Small intestine (tissue), 7 donors: ENCODE results near the gene NDUFS6. TPM values are rescaled to one million over a fixed set of nuclear protein-coding genes. Genes with fewer than 3 reads are reported as not detected.
A peak's percentile ranks its signal among the peaks of the same experiment; 100 is the strongest.

Experiments
- DNase-seq, 2 donors: peaks; one replicate each; pipeline versions ENCODE4 v3.0.0 to v3.0.0-alpha.2; 2013
- FAIRE-seq: peaks from 2 replicates; lab custom pipeline; 2012; peaks lifted over from hg19 to GRCh38; lab: Jason Lieb, UNC
- H3K27ac ChIP-seq, 3 donors: one replicate each; pipeline ENCODE4 v1.5.1; 2013; ENCODE audit warnings: low read length in 2 of 3, mild to moderate bottlenecking in 2 of 3, control low read depth in 1 of 3, inconsistent platforms in 1 of 3, low read depth in 1 of 3, moderate library complexity in 1 of 3
- H3K27me3 ChIP-seq, 3 donors: one replicate each; pipeline ENCODE4 v1.6.1; 2013; ENCODE audit warnings: low read length in 3 of 3, inconsistent platforms in 1 of 3; ENCODE audit not compliant: control insufficient read depth in 3 of 3, insufficient read depth in 3 of 3
- H3K36me3 ChIP-seq, 3 donors: one replicate each; pipeline ENCODE4 v1.6.1; 2013; ENCODE audit warnings: low read length in 3 of 3, inconsistent platforms in 1 of 3, low read depth in 1 of 3, mild to moderate bottlenecking in 1 of 3, moderate library complexity in 1 of 3; ENCODE audit not compliant: control insufficient read depth in 3 of 3, insufficient read depth in 2 of 3
- H3K4me1 ChIP-seq, 3 donors: one replicate each; pipeline ENCODE4 v1.6.1; 2013; ENCODE audit warnings: low read length in 2 of 3, inconsistent platforms in 1 of 3, low read depth in 1 of 3, mild to moderate bottlenecking in 1 of 3, moderate library complexity in 1 of 3; ENCODE audit not compliant: control insufficient read depth in 3 of 3, insufficient read depth in 2 of 3
- H3K4me3 ChIP-seq, 3 donors: one replicate each; pipeline ENCODE4 v1.5.1; 2013; ENCODE audit warnings: low read length in 3 of 3, control low read depth in 1 of 3, inconsistent platforms in 1 of 3, low read depth in 1 of 3, mild to moderate bottlenecking in 1 of 3, moderate library complexity in 1 of 3
- H3K9me3 ChIP-seq, 2 donors: one replicate each; pipeline ENCODE4 v1.6.1; 2013; ENCODE audit warnings: low read depth in 1 of 2, low read length in 1 of 2; ENCODE audit not compliant: control insufficient read depth in 2 of 2, insufficient read depth in 1 of 2
- WGBS, 3 donors: extraction: QIAGEN DNeasy Blood & Tissue Kit; methylation state at CpG; one replicate each; pipeline ENCODE4 v1.1.7; 2013; 5-methylcytosine and 5-hydroxymethylcytosine counted together
- polyA plus RNA-seq, 4 donors: library from polyadenylated mRNA; stranded (reverse) in 3 of 4; unstranded in 1 of 4; fragments of 200-250 nt in 3 of 4; fragments of 120-200 nt in 1 of 4; gene quantifications; one replicate each; pipeline versions ENCODE4 v1.2.1 to v1.2.3, GENCODE V29; 2013
- donor health status: healthy with polysubstance abuse.
- donor health status: control.
- donor health status: control.
- donor health status: Bipolar disorder and iron deficiency.
- donor health status: healthy.

The NDUFS6 gene
- polyA plus RNA-seq, 4 donors = 48.3 to 151 (median 113) TPM

DNA sequence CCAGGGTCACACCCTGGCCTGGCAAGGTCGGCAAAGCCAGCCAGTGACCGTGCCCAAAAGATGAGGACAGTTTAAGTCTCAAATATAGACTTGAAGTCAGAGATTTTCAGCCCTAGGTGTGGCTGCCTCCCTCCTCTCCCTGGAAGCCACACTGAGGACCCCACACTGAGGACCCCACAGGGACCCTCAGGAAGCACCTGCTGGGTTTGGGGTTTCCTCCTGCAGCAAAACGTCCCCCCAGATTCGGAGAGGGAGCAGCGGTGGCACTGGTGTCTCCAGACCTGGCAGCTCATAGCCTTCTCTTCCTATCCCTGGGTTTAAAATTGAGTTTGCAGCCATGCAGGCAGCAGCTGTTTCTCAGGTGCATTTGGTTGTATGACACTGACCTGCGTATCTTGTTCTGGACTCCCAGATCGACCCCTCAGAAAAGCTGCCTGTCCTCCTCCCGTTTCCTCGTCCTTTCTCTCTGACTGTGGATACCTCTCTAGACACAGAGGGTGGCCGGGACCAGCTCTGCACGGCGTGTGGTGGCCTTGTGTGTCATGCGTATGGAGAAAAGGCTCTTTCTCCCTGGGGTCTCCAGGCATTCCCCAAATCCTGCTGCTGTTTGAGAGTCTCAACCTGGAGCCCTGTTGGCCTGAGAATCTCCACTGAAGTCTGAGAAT is 38.2 kb upstream of the NDUFS6 start:
- no peaks in the 10 kb centered on the region for H3K4me1 ChIP-seq
- H3K9me3 ChIP-seq = no peaks in the 10 kb centered on the region
- no peaks in the 10 kb centered on the region for H3K36me3 ChIP-seq
- WGBS, 3 donors = 68 to 79% (median 76%) methylated on average over 13 of the region's 13 CpGs
- H3K27me3 ChIP-seq = peaks cover 0 to 10% (median 6%) of the 10 kb centered on the region in 3 donors
- no peak overlapping the region for H3K4me3 ChIP-seq
- H3K27ac ChIP-seq = no peak overlapping the region
- FAIRE-seq (no peak), DNase-seq (no peak)

DNA sequence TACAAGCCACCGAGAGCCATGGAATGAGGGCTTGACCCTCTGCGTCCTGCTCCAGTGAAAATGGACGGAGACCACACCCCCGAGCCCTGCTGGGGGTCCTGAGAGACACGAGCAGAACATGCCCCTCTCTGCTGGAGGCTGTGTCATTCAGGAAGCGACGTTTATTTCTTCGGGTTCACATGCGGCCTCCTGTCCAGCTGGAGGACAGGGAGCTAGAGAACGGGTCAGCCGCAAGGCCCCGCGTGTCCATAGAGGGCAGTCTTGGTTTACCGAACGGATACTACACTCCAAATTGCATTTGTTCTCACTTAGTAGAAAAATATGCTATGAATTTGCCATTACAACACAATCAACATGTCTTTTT is 37.7 kb upstream of the NDUFS6 start:
- no peaks in the 10 kb centered on the region for H3K4me1 ChIP-seq
- no peaks in the 10 kb centered on the region for H3K9me3 ChIP-seq
- FAIRE-seq (no peak), DNase-seq (peak; percentile 24 to 30)
- no peaks in the 10 kb centered on the region for H3K36me3 ChIP-seq
- 31 to 43% (median 36%) methylated on average over 15 of the region's 15 CpGs for WGBS, 3 donors
- H3K4me3 ChIP-seq = no peak overlapping the region
- no peak overlapping the region for H3K27ac ChIP-seq
- peaks cover 0 to 10% (median 6%) of the 10 kb centered on the region in 3 donors for H3K27me3 ChIP-seq

DNA sequence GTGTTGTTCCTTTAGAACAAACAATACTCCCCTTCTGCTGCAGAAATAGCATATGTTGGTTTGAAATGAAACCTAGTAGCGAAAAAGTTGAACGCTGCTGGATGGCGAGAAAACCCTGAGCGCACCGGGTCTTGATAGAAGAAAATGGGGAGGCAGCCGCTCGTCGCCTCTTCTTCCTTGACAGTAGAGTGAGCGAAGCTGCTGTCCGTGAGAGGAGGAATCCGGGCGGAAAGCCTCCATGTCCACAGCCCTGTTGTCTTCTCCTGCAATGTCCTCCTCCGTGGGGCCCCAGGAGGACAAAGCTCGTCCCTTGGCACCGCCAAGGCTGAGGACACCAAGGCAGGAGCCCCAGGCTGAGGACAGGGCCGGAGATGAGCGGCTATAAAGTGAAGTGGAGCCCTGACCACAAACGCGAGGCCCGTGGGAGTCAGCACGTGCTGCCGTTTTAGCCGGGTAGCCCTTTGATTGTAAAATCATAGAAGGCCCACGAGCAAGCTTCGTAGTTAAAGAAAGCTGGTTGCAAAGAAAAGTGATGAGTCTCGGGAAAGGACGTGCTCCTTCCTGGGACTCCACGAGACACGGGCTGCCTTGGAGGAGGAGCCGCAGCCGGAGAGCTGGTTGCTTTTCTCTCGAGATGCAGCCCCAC is 37.1 kb upstream of the NDUFS6 start:
- H3K27ac ChIP-seq = no peak overlapping the region
- H3K4me1 ChIP-seq = no peaks in the 10 kb centered on the region
- no peaks in the 10 kb centered on the region for H3K9me3 ChIP-seq
- FAIRE-seq (no peak), DNase-seq (no peak)
- 74 to 83% (median 77%) methylated on average over 31 to 32 of the region's 32 CpGs for WGBS, 3 donors
- H3K27me3 ChIP-seq = peaks cover 0 to 10% (median 6%) of the 10 kb centered on the region in 3 donors
- H3K4me3 ChIP-seq = no peak overlapping the region
- H3K36me3 ChIP-seq = no peaks in the 10 kb centered on the region

DNA sequence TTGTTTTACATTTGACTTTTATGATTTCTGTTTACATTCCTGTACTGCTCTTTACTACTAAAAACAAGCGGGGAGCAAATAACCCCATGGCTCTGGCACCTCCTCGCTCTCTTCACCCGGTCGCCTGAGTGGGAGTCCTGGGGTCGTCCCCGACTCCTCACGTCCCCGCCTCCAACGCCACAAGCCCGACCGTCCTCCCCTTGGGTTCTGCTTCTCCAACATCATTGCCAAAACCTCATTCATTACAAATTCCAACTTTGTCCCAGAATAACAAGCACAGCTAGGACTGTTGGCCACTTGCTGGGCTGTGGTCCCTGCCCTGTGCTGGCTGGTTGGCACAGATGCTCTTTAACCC is 36.6 kb upstream of the NDUFS6 start:
- no peak for DNase-seq
- Histone ChIP-seq H3K27me3 (peaks cover 0 to 8% (median 6%) of the 10 kb centered on the region in 3 donors), H3K4me3 (no peak overlapping the region), H3K9me3 (no peaks in the 10 kb centered on the region), H3K4me1 (no peaks in the 10 kb centered on the region), H3K27ac (no peak overlapping the region), H3K36me3 (no peaks in the 10 kb centered on the region)
- no peak for FAIRE-seq
- WGBS, 3 donors = 75 to 91% (median 83%) methylated on average over 11 of the region's 11 CpGs

DNA sequence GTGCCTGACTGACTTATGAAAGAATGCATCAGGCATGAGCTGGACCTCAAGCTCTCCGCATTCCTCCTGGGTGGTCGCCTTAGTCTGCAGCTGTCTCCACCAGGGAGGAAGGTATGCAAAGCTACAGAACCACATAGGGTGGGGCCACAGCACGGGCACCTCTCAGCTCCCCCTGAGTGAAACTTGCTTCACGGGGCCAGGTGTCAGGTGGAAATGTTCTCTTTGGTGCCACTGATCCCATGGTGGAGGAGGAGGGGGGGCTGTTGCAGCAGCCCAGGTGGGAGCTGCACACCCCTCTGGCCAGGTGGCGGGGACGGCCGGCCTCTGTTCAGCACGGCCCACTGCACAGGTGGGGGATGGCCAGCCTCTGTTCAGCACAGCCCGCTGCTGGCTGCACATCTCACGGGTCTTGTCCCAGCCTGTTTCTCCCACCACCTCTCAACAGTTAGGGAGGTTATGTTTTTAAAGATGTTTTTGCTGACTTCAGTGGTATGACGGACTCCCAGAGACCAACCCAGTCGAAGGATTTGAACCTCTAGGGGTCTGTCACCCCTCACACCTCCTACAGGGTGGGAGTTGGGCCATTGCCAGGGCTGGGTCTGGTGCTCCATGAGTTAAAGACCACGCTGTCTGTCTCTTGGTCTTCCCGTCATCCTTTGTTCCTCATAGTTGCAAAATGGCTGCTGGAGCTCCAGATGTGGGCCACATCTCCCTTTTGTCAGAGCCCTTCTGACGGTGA is 35.9 kb upstream of the NDUFS6 start:
- no peak for DNase-seq
- H3K36me3 ChIP-seq = no peaks in the 10 kb centered on the region
- no peak overlapping the region for H3K4me3 ChIP-seq
- no peaks in the 10 kb centered on the region for H3K9me3 ChIP-seq
- peaks cover 0 to 8% (median 6%) of the 10 kb centered on the region in 3 donors for H3K27me3 ChIP-seq
- no peak overlapping the region for H3K27ac ChIP-seq
- WGBS, 3 donors = 75 to 85% (median 79%) methylated on average over 14 to 15 of the region's 15 CpGs
- no peak for FAIRE-seq
- no peaks in the 10 kb centered on the region for H3K4me1 ChIP-seq

DNA sequence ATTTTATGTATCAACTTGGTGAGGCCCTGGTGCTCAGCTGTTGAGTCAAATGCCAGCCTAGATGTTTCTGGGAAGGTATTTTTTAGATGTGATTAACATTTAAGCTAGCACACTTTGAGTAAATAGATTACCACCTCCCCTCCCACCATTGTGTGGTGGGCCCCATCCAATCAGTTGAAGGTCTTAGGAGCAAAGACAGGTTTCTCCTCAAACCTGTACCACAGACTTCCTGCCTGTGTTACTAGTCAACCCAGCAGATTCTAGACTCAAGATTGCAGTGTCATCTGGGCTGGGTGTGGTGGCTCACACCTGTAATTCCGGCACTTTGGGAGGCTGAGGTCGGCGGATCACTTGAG is 35.3 kb upstream of the NDUFS6 start:
- Histone ChIP-seq H3K27ac (no peak overlapping the region), H3K9me3 (no peaks in the 10 kb centered on the region), H3K4me3 (no peak overlapping the region), H3K36me3 (no peaks in the 10 kb centered on the region), H3K4me1 (no peaks in the 10 kb centered on the region), H3K27me3 (peaks cover 0 to 8% (median 6%) of the 10 kb centered on the region in 3 donors)
- 60 to 84% (median 64%) methylated on average over 3 of the region's 3 CpGs for WGBS, 3 donors
- FAIRE-seq (no peak), DNase-seq (no peak)

DNA sequence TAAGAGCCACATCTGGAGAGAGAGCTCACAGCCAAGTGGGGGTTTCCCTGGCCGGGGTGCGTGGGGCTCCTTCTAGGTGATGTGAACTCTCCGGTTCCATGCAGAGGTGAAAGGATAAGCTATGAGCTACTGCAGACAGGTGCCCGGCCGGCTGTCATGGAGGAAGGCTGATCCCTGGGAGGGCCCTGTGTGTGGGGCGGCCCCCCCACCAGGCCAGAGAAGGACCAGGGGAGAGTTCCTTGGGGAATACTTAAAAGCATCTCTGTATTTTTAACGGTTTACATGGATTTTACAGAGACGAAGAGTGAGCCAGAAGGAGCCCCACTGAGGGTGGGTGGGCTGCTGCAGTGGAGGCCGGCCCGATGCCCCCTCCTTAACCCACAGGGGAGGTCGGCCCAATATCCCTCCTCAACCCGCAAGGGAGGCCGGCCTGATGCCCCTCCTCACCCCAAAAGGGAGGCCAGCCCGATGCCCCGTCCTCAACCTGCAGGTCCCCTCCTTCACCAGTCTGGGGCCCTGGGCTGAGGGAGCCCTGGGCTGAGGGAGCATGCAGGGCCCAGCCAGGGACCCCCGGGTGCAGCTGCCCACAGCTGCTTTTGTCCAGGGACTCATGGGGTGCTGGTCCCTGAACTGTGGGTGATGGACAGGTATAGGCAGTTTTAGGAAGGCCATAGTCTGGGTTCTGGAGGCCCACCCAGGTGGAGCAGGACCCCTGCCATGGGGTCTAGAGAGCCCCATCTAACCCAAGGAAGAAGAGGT is 33.5 kb upstream of the NDUFS6 start:
- FAIRE-seq (no peak), DNase-seq (no peak)
- Histone ChIP-seq H3K4me3 (no peak overlapping the region), H3K27ac (no peak overlapping the region), H3K4me1 (no peaks in the 10 kb centered on the region), H3K36me3 (no peaks in the 10 kb centered on the region), H3K9me3 (no peaks in the 10 kb centered on the region), H3K27me3 (peaks cover 0 to 8% (median 2%) of the 10 kb centered on the region in 3 donors)
- WGBS, 3 donors = 80 to 84% (median 82%) methylated on average over 16 of the region's 16 CpGs
